GM12801 (cell line): ENCODE measurements around the gene ZNF100.

Source experiments
- CTCF ChIP-seq: IDR thresholded peaks from one replicate; pipeline ENCODE4 v1.5.1; 2011; ENCODE audit warnings: control low read depth; ENCODE audit not compliant: insufficient read length; ENCODE audit errors: extremely low read depth

The ZNF100 gene

GRCh38 chr19:21704320-21704719 is 63.1 kb downstream of the ZNF100 start:
- TF ChIP-seq CTCF: no peak

GRCh38 chr19:21699197-21699596 is 68.2 kb downstream of the ZNF100 start:
- TF ChIP-seq CTCF: no peak

- no peak for TF ChIP-seq CTCF
Measured at GRCh38 chr19:21698215-21698614, 69.2 kb downstream of the ZNF100 start.

GRCh38 chr19:21697698-21698097 is 69.7 kb downstream of the ZNF100 start:
- no peak for TF ChIP-seq CTCF

- no peak for TF ChIP-seq CTCF
Measured at GRCh38 chr19:21694171-21694906, 73.0 kb downstream of the ZNF100 start.

- no peak for TF ChIP-seq CTCF
Measured at GRCh38 chr19:21693399-21693798, 74.0 kb downstream of the ZNF100 start.

GRCh38 chr19:21691661-21692060 is 75.7 kb downstream of the ZNF100 start:
- no peak for TF ChIP-seq CTCF
